IPS-18a (cell line): ENCODE results near the gene OTULIN.

Experiments
- H3K27ac ChIP-seq: one replicate; pipeline ENCODE4 v1.5.1; 2013; ENCODE audit warnings: low read length
- H3K27me3 ChIP-seq: one replicate; pipeline ENCODE4 v1.6.1; 2013; ENCODE audit warnings: mild to moderate bottlenecking, low read length; ENCODE audit not compliant: control insufficient read depth, insufficient read depth
- H3K36me3 ChIP-seq: one replicate; pipeline ENCODE4 v1.6.1; 2013; ENCODE audit warnings: low read depth, low read length; ENCODE audit not compliant: control insufficient read depth
- H3K4me1 ChIP-seq: one replicate; pipeline ENCODE4 v1.6.1; 2013; ENCODE audit warnings: low read depth, low read length; ENCODE audit not compliant: control insufficient read depth
- H3K4me3 ChIP-seq: one replicate; pipeline ENCODE4 v1.5.1; 2013; ENCODE audit warnings: low read length
- H3K9ac ChIP-seq: one replicate; pipeline ENCODE4 v1.6.1; 2013; ENCODE audit warnings: mild to moderate bottlenecking, low read length, moderate library complexity
- H3K9me3 ChIP-seq: one replicate; pipeline ENCODE4 v1.6.1; 2013; ENCODE audit warnings: low read depth, low read length; ENCODE audit not compliant: control insufficient read depth

The OTULIN gene

DNA sequence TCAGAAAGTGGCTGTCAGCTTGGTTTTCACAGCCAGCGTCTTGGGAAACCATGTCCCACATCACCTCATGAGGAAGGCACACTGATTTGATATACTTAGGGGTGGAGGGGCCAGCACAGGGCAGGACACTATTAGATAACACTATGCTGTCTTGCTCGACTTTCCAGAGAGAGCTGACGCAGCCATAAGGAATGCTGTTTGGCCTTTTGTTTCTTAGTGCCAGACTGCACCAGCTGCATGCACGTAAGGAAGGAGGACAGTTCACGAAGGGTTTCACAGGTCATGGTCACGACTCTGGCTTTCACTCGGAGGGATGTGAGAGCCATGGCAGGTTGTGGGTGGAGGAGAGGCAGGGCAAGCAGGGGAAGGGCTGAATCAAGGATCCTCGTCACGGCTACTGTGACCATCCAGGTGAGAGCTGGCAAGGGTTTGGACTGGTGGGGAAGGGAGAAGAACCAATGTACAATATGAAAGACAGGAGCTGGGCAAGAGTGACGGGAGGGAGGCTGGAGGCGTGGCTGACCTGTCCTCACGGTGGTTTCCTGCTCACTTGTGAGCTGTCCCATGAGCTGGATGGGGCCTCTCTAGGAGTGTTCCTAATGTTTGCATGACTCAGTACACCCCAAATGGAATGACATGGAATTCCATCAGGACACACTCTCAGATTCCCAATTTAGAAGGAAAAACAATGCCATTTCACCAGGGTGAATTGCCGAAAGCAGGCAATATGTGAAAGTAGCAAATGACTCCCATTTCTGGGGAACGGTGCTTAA, 61.7 kb downstream of the OTULIN start:
- Histone ChIP-seq H3K27me3 (no peaks in the 10 kb centered on the region), H3K27ac (no peak overlapping the region), H3K9me3 (no peaks in the 10 kb centered on the region), H3K4me3 (no peak overlapping the region), H3K36me3 (no peaks in the 10 kb centered on the region), H3K9ac (no peak overlapping the region), H3K4me1 (peaks cover 23% of the 10 kb centered on the region)

DNA sequence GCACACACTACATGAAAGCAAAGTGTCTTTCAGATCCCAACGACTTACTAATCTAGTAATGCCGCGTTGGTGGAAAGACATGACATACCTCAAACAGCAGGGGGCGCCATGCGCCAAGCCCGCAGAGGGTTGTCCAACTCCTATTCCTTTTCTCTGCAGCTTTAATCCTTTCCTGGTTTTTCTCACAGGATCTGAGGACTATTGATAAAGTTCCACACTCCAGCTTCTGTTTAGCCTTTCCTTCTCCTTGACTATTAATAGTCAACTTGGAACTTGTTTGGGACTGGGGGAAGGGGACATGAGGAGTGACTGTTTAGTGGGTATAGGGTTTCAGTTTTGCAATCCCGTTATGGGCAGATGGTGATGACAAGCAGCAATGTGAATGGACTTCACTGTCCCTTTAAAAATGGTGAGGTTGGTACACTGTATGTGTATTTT, 62.9 kb downstream of the OTULIN start:
- Histone ChIP-seq H3K27ac (peak overlapping the region; percentile 92), H3K9ac (peak overlapping the region; percentile 55), H3K36me3 (no peaks in the 10 kb centered on the region), H3K4me1 (peaks cover 23% of the 10 kb centered on the region), H3K9me3 (no peaks in the 10 kb centered on the region), H3K4me3 (peak overlapping the region; percentile 36), H3K27me3 (no peaks in the 10 kb centered on the region)

DNA sequence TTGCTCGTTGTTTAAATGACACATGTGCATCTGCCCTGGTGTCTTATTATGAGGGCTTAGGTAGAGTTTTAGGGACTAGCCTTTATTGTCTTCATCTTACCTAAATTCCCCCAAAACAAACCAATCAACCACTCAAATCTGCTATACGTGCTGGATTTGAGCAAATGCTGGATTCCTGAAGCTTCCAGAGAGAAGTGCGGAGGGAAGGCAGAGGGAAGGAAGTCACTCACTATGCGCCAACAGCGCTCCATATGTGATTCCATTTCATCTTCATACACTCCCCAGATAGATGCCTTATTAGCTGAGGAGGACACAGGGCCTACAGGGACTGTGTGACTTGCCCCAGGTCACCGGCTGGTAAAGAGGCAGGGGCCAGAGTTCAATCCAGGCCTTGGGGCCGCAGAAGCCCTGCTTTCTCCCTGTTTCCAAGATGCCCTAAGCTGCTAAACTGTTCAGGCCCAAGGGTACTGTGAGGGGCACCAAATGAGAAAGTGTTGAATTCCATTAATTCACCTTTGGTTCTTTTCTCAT, 63.5 kb downstream of the OTULIN start:
- Histone ChIP-seq H3K4me3 (peak overlapping the region; percentile 36), H3K9me3 (no peaks in the 10 kb centered on the region), H3K4me1 (peaks cover 23% of the 10 kb centered on the region), H3K9ac (peak overlapping the region; percentile 55), H3K27me3 (no peaks in the 10 kb centered on the region), H3K27ac (peak overlapping the region; percentile 92), H3K36me3 (no peaks in the 10 kb centered on the region)

DNA sequence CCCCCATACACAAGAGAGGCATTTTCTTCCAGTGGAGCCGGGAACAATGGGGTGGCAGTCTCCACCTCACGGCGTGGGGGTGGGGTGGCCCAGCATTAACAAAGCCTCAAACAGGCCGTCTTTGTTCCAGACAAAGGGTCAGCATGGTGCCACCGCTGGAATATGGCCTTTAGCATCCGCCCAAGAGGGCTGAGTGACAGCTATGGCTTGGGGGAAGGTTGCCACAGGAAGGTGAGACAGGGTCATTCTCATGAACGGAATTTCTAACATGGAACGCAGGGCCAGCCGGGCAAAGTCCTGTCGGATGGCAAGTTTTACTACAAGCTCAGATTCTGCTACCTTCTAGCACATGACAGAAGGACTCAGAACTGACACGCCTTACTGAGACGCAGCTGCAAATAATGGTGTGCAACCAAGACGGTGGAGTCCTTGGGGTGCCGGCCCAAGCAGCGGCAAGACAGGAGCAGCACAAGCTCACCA, 64.0 kb downstream of the OTULIN start:
- peak overlapping the region; percentile 92 for H3K27ac ChIP-seq

DNA sequence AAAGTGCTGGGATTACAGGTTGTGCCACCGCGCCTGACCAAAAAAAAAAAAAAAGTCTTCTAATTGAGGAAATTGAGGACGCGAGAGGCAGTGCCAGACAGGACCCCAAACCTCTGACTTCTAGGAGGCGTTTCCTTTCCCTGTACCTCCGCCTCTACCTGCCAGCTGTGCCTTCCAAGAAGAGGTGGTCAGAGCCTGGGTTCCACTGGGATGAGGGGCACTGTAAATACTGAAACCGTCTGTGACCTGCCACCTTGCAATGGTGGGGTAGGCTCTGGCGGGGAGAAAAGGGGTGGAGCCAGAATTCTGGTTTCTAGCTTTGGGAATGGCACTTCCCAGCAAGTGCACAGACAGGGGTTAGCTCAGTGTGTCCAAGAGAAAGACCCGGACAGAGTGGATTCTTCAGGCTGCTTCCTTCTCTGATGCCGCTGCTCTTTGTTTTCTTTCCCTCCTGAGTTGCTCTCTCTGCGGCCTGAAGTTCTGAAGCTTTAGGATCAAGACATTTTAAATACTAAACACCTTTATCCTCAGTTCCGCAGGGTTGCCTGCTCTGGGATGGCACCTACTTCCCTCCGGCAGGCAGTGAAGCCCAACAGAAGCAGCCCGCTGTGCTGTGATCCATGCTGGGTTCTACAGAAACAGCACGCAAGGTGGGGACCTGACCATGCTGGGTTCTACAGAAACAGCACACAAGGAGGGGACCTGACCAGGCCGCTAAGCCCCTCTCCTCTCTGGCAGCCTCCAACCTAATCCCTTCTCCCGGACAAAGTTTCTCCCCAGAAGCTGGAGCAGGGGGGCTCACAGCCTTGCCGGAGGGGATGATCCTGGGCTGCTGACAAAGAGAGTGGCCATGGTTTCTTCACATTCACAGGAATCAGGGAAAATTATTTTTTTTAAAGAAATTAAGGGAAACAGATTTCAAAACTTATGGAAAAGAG, 65.2 kb downstream of the OTULIN start:
- Histone ChIP-seq H3K9me3 (no peaks in the 10 kb centered on the region), H3K27ac (no peak overlapping the region), H3K4me1 (peaks cover 23% of the 10 kb centered on the region), H3K9ac (no peak overlapping the region), H3K27me3 (no peaks in the 10 kb centered on the region), H3K4me3 (no peak overlapping the region), H3K36me3 (no peaks in the 10 kb centered on the region)

More for the DNA sequence above, 64.0 kb downstream of the OTULIN start:
- H3K4me3 ChIP-seq, result peak overlapping the region; percentile 36
- H3K27me3 ChIP-seq, result no peaks in the 10 kb centered on the region
- peak overlapping the region; percentile 55 for H3K9ac ChIP-seq
- no peaks in the 10 kb centered on the region for H3K36me3 ChIP-seq
- no peaks in the 10 kb centered on the region for H3K9me3 ChIP-seq
- peaks cover 23% of the 10 kb centered on the region for H3K4me1 ChIP-seq

DNA sequence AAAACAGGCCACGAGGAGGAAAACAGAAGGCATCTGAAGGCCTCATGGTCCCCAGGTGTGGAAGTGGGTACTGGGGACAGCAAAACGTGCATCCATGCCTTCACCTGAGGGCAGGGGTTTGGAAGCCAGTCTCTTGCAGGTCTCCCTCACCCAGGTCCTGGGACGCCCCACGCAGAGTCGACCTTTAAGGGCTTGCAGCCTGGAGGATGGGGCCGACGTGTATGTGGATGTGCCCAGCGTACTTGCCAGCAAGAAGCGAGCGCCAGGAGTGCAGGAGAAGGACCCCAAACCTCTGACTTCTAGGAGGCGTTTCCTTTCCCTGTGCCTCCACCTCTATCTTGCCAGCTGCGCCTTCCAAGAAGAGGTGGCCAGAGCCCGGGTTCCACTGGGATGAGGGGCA, 65.9 kb downstream of the OTULIN start:
- Histone ChIP-seq H3K9me3 (no peaks in the 10 kb centered on the region), H3K27ac (no peak overlapping the region), H3K27me3 (no peaks in the 10 kb centered on the region), H3K4me3 (no peak overlapping the region), H3K4me1 (peaks cover 23% of the 10 kb centered on the region), H3K36me3 (no peaks in the 10 kb centered on the region), H3K9ac (no peak overlapping the region)

DNA sequence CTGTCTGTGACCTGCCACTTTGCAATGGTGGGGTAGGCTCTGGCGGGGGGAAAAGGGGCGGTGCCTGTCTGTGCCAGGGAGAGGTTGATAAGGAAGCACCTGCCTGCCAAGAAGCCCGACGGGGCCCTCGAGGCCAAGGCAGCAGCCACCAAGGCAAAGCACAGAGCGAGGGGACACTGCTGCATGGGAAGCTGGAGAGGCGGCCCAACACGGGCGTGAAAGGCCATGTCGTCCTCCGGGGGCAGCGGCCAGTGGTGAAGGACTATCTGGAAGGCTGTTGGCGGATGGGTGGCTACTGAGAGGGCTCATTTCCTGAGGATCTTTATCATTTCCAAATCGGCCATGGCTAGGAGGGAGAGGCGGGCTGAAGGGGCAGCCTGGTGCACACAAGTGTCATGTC, 66.4 kb downstream of the OTULIN start:
- Histone ChIP-seq H3K9me3 (no peaks in the 10 kb centered on the region), H3K4me1 (peaks cover 23% of the 10 kb centered on the region), H3K36me3 (no peaks in the 10 kb centered on the region), H3K27ac (no peak overlapping the region), H3K4me3 (no peak overlapping the region), H3K9ac (no peak overlapping the region), H3K27me3 (no peaks in the 10 kb centered on the region)

DNA sequence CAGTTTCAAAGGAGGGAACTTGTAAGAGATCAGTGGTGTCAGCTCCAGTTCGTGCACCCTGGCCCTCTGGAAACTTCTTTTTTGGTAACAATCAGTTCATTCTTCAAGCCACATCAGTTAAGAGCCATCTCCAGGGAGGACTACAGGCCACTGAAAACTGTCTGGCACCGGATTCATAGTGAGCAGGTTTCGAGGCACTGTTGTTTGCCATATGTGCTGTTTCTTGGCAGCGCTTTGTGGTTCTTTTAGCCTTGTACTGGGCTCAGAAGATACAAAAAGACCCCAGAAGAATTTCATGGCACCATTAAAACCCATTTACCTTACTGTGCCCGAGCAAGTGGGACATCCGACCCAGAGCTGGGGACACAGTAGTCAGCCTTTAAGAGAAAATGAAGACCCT, 68.5 kb downstream of the OTULIN start:
- H3K4me1 ChIP-seq, result peaks cover 17% of the 10 kb centered on the region
- no peak overlapping the region for H3K27ac ChIP-seq
- H3K4me3 ChIP-seq, result no peak overlapping the region
- H3K9me3 ChIP-seq, result no peaks in the 10 kb centered on the region
- no peaks in the 10 kb centered on the region for H3K27me3 ChIP-seq
- H3K9ac ChIP-seq, result no peak overlapping the region
- no peaks in the 10 kb centered on the region for H3K36me3 ChIP-seq

DNA sequence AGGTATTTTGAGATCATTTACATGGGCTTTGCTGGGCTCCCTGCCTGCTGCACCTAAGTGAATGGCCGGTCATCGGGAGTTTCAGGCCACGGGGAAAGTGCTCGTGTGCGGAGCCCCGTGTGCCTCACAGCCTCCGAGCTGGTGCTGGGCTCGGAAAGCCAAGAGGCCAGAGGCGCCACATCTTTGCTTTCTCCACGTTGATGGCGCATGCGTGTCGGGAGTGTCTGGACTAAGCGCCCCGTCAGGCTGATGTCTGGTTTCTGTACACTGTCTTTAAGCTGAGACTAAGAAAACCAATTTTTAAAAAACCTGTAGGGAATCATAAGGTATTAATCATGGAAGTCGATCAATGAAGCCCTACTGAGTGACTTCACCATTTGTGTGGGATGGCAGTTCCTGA, 69.1 kb downstream of the OTULIN start:
- no peak overlapping the region for H3K4me3 ChIP-seq
- no peak overlapping the region for H3K27ac ChIP-seq
- no peaks in the 10 kb centered on the region for H3K9me3 ChIP-seq
- no peak overlapping the region for H3K9ac ChIP-seq
- no peaks in the 10 kb centered on the region for H3K27me3 ChIP-seq
- H3K4me1 ChIP-seq, result peaks cover 11% of the 10 kb centered on the region
- no peaks in the 10 kb centered on the region for H3K36me3 ChIP-seq

DNA sequence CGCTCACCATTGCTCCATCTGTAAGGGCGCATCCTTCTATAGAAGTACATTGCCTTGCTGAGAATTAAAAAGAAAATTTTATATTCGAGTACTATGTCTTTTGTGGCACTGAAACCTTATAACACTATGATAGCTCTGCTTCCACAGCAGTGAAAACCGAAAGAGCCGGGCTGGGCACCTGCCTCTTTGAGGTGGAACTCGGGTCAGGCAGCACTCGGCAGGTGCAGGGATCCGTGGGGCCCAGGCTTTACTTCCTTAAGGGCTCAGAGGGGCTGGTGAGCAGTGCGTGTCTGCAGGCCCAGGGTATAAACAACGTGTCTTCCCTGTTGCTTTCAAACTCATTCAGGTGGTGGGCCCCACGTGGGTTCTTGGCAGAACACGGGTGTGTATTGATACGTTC, 69.9 kb downstream of the OTULIN start:
- Histone ChIP-seq H3K4me3 (no peak overlapping the region), H3K36me3 (no peaks in the 10 kb centered on the region), H3K4me1 (peaks cover 7% of the 10 kb centered on the region), H3K9ac (no peak overlapping the region), H3K9me3 (no peaks in the 10 kb centered on the region), H3K27me3 (no peaks in the 10 kb centered on the region), H3K27ac (no peak overlapping the region)

DNA sequence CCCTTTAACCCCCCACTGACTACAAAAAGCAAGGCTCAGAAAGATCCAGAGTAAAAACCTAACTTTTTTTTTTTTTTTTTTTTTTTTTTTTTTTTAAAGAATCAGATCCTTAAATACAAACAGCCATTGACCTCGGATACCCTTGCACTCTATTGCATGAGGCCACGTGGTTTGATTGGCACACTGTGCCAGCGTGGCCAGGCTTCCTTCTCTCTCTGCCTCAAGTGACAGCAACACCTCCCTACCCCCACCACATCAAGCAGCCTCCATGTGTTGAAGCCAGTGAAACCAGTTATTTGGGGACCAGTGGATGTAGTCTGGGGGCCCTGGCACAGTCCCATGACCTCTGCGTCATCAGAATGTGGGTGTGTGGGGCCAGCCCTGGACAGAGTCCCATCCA, 71.4 kb downstream of the OTULIN start:
- Histone ChIP-seq H3K9me3 (no peaks in the 10 kb centered on the region), H3K27ac (no peak overlapping the region), H3K4me3 (no peak overlapping the region), H3K27me3 (no peaks in the 10 kb centered on the region), H3K36me3 (no peaks in the 10 kb centered on the region), H3K9ac (no peak overlapping the region), H3K4me1 (peaks cover 3% of the 10 kb centered on the region)
